Liver (tissue), 9 donors: Measurements from ENCODE around the gene RINL. TPM values are rescaled to one million over a fixed set of nuclear protein-coding genes. Genes with fewer than 3 reads are reported as not detected.

Source experiments
- DNase-seq: peaks from one replicate; pipeline ENCODE4 v3.0.0-alpha.2; 2017; ENCODE audit warnings: low spot score
- H3K27ac ChIP-seq, 2 donors: one replicate each; pipeline ENCODE4 v1.7.0; 2013; ENCODE audit warnings: inconsistent platforms in 2 of 2, low read length in 2 of 2, control low read depth in 1 of 2, low read depth in 1 of 2, mild to moderate bottlenecking in 1 of 2
- H3K27me3 ChIP-seq, 4 donors: one replicate each; pipeline versions ENCODE4 v1.6.1 to v1.7.0; 2013; ENCODE audit warnings: low read length in 3 of 4, inconsistent platforms in 1 of 4, mild to moderate bottlenecking in 1 of 4, moderate library complexity in 1 of 4; ENCODE audit not compliant: control insufficient read depth in 4 of 4, insufficient read depth in 4 of 4
- H3K36me3 ChIP-seq, 4 donors: one replicate each; pipeline versions ENCODE4 v1.6.1 to v1.7.0; 2013; ENCODE audit warnings: low read length in 3 of 4, mild to moderate bottlenecking in 3 of 4, low read depth in 1 of 4, moderate library complexity in 1 of 4; ENCODE audit not compliant: control insufficient read depth in 4 of 4, insufficient read depth in 3 of 4
- H3K4me1 ChIP-seq, 4 donors: one replicate each; pipeline versions ENCODE4 v1.6.1 to v1.7.0; 2013; ENCODE audit warnings: low read length in 3 of 4, mild to moderate bottlenecking in 3 of 4, moderate library complexity in 1 of 4; ENCODE audit not compliant: control insufficient read depth in 4 of 4, insufficient read depth in 4 of 4
- H3K4me3 ChIP-seq, 3 donors: one replicate each; pipeline versions ENCODE4 v1.6.1 to v1.7.0; 2013; ENCODE audit warnings: low read length in 3 of 3, control low read depth in 1 of 3, low read depth in 1 of 3, mild to moderate bottlenecking in 1 of 3
- H3K9ac ChIP-seq, 2 donors: one replicate each; pipeline ENCODE4 v1.7.0; 2013; ENCODE audit warnings: low read length in 2 of 2, mild to moderate bottlenecking in 2 of 2, moderate library complexity in 2 of 2, control low read depth in 1 of 2, low read depth in 1 of 2
- H3K9me3 ChIP-seq, 4 donors: one replicate each; pipeline versions ENCODE4 v1.6.1 to v1.7.0; 2013; ENCODE audit warnings: low read length in 3 of 4; ENCODE audit not compliant: control insufficient read depth in 4 of 4
- EGR1 ChIP-seq, 2 donors: IDR thresholded peaks; 2 replicates each; pipeline ENCODE4 v1.6.1; 2016 to 2018; ENCODE audit warnings: antibody characterized with exemption in 2 of 2, low read depth in 2 of 2
- FOXA1 ChIP-seq: IDR thresholded peaks from 2 replicates; pipeline ENCODE4 v1.6.1; 2016; ENCODE audit warnings: antibody characterized with exemption
- FOXA2 ChIP-seq: IDR thresholded peaks from 2 replicates; pipeline ENCODE4 v1.6.1; 2016; ENCODE audit warnings: antibody characterized with exemption
- GABPA ChIP-seq, 2 donors: IDR thresholded peaks in 1 of 2; conservative IDR thresholded peaks in 1 of 2; 2 replicates each; pipeline ENCODE4 v1.6.1; 2016; ENCODE audit warnings: antibody characterized with exemption in 2 of 2, mild to moderate bottlenecking in 1 of 2, moderate library complexity in 1 of 2
- HNF4A ChIP-seq, 2 donors: conservative IDR thresholded peaks; 2 replicates each; pipeline ENCODE4 v1.6.1; 2016; ENCODE audit warnings: antibody characterized with exemption in 2 of 2, mild to moderate bottlenecking in 2 of 2
- HNF4G ChIP-seq: IDR thresholded peaks from 2 replicates; pipeline ENCODE4 v1.6.1; 2016; ENCODE audit warnings: antibody characterized with exemption
- JUND ChIP-seq, 2 donors: IDR thresholded peaks; 2 replicates each; pipeline ENCODE4 v1.6.1; 2016; ENCODE audit warnings: antibody characterized with exemption in 2 of 2
- NR2F2 ChIP-seq: IDR thresholded peaks from 2 replicates; pipeline ENCODE4 v1.6.1; 2016; ENCODE audit warnings: antibody characterized with exemption
- RAD21 ChIP-seq, 2 donors: IDR thresholded peaks; 2 replicates each; pipeline ENCODE4 v1.6.1; 2016; ENCODE audit warnings: antibody characterized with exemption in 2 of 2, mild to moderate bottlenecking in 2 of 2
- RXRA ChIP-seq, 2 donors: IDR thresholded peaks; 2 replicates each; pipeline ENCODE4 v1.6.1; 2017 to 2018; ENCODE audit warnings: antibody characterized with exemption in 2 of 2, mild to moderate bottlenecking in 1 of 2
- SP1 ChIP-seq: IDR thresholded peaks from 2 replicates; pipeline ENCODE4 v1.6.1; 2018; ENCODE audit warnings: antibody characterized with exemption, mild to moderate bottlenecking
- TAF1 ChIP-seq: conservative IDR thresholded peaks from 2 replicates; pipeline ENCODE4 v1.6.1; 2016; ENCODE audit warnings: antibody characterized with exemption, mild to moderate bottlenecking
- YY1 ChIP-seq: IDR thresholded peaks from 2 replicates; pipeline ENCODE4 v1.6.1; 2016; ENCODE audit warnings: antibody characterized with exemption, mild to moderate bottlenecking
- polyA plus RNA-seq, 2 donors: library from polyadenylated mRNA; stranded (reverse) in 1 of 2; unstranded in 1 of 2; fragments of 200-250 nt in 1 of 2; fragments of >200 nt in 1 of 2; fragmentation: Nextera tagmentation in 1 of 2; extraction: Ambion mirVana in 1 of 2; gene quantifications; one replicate each; pipeline versions ENCODE4 v1.2.1 to v1.2.3, GENCODE V29; 2013 to 2015
- total RNA-seq, 2 donors: library from RNA; depleted of rRNA; stranded (reverse); fragments of >200 nt; gene quantifications; one replicate each; pipeline ENCODE4 v1.2.3, GENCODE V29; 2014
- TF ChIP-seq, protein P1 (sequence below): fragments of 150-350 bp; IDR thresholded peaks from 2 replicates; pipeline ENCODE4 v1.5.1; 2017; ENCODE audit warnings: improper control_type of control experiment, low read depth, low read length; ENCODE audit not compliant: missing input control
- TF ChIP-seq, protein P2 (sequence below): IDR thresholded peaks from 2 replicates; pipeline ENCODE4 v1.6.1; 2016; ENCODE audit warnings: antibody characterized with exemption
- TF ChIP-seq, protein P3 (sequence below): IDR thresholded peaks from 2 replicates; pipeline ENCODE4 v1.6.1; 2016; ENCODE audit warnings: antibody characterized with exemption, mild to moderate bottlenecking
- TF ChIP-seq, protein P4 (sequence below): IDR thresholded peaks from 2 replicates; pipeline ENCODE4 v1.6.1; 2016; ENCODE audit warnings: antibody characterized with exemption
- TF ChIP-seq, protein P5 (sequence below): IDR thresholded peaks from 2 replicates; pipeline ENCODE4 v1.6.1; 2016; ENCODE audit warnings: antibody characterized with exemption
- donor health status: healthy.
- donor health status: healthy.
- donor health status: healthy.
- donor health status: healthy.
- donor health status: healthy.

RINL gene
- total and polyA plus RNA-seq, 4 donors: 4.9 to 8.7 (median 5.5) TPM

DNA sequence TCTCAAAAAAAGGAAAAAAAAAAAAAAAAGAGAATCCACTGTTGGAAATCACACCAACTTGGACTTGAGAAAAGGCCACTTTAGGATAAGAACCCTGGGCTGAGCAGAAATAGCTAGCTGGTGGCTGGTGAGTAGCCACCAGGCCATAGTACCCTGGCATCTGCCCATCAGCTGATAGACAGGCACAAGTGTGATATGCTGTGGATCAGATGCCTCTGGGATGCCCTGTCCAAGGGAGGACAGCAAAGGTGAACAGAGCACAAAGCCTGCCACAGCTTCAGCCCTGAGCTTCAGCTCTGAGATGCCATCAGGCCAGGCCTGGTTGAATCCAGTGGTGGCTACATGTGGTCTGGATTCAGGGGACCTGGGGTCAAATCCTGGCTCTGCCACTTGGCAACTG lies 12.6 kb upstream of the RINL start:
- Histone ChIP-seq H3K9ac (no peak overlapping the region), H3K9me3 (no peaks in the 10 kb centered on the region), H3K4me1 (peaks cover 0 to 4% (median 3%) of the 10 kb centered on the region in 4 donors), H3K27me3 (no peaks in the 10 kb centered on the region), H3K27ac (no peak overlapping the region), H3K4me3 (no peak overlapping the region), H3K36me3 (peaks cover 2 to 24% (median 18%) of the 10 kb centered on the region in 4 donors)
- no peak for TF ChIP-seq TAF1
- no peak for TF ChIP-seq HNF4G
- no peak for TF ChIP-seq FOXA2
- no peak for TF ChIP-seq SP1
- TF ChIP-seq RAD21 (IDR thresholded peaks at IDR 0.05): no peak
- no peak for TF ChIP-seq GABPA (IDR thresholded peaks at IDR 0.05 in 1 of 2, conservative IDR thresholded peaks at IDR 0.05 in 1 of 2)
- no peak for TF ChIP-seq YY1
- no peak for TF ChIP-seq RXRA (IDR thresholded peaks at IDR 0.05)
- TF ChIP-seq, protein P1, sequence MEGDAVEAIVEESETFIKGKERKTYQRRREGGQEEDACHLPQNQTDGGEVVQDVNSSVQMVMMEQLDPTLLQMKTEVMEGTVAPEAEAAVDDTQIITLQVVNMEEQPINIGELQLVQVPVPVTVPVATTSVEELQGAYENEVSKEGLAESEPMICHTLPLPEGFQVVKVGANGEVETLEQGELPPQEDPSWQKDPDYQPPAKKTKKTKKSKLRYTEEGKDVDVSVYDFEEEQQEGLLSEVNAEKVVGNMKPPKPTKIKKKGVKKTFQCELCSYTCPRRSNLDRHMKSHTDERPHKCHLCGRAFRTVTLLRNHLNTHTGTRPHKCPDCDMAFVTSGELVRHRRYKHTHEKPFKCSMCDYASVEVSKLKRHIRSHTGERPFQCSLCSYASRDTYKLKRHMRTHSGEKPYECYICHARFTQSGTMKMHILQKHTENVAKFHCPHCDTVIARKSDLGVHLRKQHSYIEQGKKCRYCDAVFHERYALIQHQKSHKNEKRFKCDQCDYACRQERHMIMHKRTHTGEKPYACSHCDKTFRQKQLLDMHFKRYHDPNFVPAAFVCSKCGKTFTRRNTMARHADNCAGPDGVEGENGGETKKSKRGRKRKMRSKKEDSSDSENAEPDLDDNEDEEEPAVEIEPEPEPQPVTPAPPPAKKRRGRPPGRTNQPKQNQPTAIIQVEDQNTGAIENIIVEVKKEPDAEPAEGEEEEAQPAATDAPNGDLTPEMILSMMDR: no peak
- TF ChIP-seq, protein P2, sequence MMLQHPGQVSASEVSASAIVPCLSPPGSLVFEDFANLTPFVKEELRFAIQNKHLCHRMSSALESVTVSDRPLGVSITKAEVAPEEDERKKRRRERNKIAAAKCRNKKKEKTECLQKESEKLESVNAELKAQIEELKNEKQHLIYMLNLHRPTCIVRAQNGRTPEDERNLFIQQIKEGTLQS: no peak
- no peak for TF ChIP-seq NR2F2
- TF ChIP-seq, protein P3, sequence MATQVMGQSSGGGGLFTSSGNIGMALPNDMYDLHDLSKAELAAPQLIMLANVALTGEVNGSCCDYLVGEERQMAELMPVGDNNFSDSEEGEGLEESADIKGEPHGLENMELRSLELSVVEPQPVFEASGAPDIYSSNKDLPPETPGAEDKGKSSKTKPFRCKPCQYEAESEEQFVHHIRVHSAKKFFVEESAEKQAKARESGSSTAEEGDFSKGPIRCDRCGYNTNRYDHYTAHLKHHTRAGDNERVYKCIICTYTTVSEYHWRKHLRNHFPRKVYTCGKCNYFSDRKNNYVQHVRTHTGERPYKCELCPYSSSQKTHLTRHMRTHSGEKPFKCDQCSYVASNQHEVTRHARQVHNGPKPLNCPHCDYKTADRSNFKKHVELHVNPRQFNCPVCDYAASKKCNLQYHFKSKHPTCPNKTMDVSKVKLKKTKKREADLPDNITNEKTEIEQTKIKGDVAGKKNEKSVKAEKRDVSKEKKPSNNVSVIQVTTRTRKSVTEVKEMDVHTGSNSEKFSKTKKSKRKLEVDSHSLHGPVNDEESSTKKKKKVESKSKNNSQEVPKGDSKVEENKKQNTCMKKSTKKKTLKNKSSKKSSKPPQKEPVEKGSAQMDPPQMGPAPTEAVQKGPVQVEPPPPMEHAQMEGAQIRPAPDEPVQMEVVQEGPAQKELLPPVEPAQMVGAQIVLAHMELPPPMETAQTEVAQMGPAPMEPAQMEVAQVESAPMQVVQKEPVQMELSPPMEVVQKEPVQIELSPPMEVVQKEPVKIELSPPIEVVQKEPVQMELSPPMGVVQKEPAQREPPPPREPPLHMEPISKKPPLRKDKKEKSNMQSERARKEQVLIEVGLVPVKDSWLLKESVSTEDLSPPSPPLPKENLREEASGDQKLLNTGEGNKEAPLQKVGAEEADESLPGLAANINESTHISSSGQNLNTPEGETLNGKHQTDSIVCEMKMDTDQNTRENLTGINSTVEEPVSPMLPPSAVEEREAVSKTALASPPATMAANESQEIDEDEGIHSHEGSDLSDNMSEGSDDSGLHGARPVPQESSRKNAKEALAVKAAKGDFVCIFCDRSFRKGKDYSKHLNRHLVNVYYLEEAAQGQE: no peak
- TF ChIP-seq, protein P4, sequence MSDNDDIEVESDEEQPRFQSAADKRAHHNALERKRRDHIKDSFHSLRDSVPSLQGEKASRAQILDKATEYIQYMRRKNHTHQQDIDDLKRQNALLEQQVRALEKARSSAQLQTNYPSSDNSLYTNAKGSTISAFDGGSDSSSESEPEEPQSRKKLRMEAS: no peak
- TF ChIP-seq HNF4A (conservative IDR thresholded peaks at IDR 0.05): no peak
- no peak for TF ChIP-seq EGR1 (IDR thresholded peaks at IDR 0.05; ENCODE audit: low read depth in 2 of 2)
- TF ChIP-seq JUND (IDR thresholded peaks at IDR 0.05): no peak
- no peak for TF ChIP-seq FOXA1
- TF ChIP-seq, protein P5, sequence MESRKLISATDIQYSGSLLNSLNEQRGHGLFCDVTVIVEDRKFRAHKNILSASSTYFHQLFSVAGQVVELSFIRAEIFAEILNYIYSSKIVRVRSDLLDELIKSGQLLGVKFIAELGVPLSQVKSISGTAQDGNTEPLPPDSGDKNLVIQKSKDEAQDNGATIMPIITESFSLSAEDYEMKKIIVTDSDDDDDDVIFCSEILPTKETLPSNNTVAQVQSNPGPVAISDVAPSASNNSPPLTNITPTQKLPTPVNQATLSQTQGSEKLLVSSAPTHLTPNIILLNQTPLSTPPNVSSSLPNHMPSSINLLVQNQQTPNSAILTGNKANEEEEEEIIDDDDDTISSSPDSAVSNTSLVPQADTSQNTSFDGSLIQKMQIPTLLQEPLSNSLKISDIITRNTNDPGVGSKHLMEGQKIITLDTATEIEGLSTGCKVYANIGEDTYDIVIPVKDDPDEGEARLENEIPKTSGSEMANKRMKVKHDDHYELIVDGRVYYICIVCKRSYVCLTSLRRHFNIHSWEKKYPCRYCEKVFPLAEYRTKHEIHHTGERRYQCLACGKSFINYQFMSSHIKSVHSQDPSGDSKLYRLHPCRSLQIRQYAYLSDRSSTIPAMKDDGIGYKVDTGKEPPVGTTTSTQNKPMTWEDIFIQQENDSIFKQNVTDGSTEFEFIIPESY: no peak
- no peak for DNase-seq
